Measurements from ENCODE around the gene HIVEP3. TPM values are rescaled to one million over a fixed set of nuclear protein-coding genes. Genes with fewer than 3 reads are reported as not detected.

Gene HIVEP3
- total RNA-seq, 1 donor from 2014 or later = 1.2 TPM

DNA sequence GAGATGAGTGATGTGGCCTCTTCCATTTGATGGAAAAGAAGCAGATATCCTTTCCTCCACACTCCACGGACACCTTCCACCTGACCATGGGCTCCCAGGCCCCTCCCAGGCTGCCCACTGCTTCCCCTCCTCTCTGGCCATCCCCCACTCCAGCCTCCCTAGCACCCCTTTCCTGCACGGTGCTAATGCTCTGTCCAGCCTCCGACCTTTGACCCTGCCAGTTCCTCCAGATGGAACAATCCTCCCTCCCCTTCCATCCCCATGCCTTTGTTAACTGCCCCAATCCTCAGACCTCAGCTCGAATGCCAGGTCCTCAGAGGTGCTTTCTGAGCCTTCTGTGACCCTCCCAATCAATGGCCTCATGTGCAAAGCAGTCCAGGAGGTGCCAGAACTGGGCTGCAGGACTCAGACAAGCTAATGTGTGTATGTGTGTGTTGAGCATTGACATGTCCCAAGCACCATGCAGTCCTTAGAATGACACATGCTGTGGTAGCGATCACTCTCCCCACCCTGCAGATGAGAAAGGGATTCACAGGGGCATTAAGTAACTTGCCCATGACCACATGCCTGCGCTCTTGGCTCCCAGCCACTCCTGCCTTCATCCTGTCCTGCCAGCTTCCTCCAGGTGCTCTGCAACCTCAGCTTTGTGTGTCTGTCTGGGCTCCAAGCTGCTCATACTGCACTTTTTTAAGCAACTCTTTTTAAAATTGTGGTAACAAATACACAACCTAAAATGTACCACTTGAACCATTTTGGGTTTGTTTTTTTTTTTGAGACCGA is 370.8 kb downstream of the HIVEP3 start:
- TF ChIP-seq, protein P1, sequence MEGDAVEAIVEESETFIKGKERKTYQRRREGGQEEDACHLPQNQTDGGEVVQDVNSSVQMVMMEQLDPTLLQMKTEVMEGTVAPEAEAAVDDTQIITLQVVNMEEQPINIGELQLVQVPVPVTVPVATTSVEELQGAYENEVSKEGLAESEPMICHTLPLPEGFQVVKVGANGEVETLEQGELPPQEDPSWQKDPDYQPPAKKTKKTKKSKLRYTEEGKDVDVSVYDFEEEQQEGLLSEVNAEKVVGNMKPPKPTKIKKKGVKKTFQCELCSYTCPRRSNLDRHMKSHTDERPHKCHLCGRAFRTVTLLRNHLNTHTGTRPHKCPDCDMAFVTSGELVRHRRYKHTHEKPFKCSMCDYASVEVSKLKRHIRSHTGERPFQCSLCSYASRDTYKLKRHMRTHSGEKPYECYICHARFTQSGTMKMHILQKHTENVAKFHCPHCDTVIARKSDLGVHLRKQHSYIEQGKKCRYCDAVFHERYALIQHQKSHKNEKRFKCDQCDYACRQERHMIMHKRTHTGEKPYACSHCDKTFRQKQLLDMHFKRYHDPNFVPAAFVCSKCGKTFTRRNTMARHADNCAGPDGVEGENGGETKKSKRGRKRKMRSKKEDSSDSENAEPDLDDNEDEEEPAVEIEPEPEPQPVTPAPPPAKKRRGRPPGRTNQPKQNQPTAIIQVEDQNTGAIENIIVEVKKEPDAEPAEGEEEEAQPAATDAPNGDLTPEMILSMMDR (conservative IDR thresholded peaks at IDR 0.05) = no peak
- H3K27ac Mint-ChIP-seq (ENCODE audit: unreplicated experiment) = no peak overlapping the region
- H3K27me3 Mint-ChIP-seq (ENCODE audit: low read depth) = peaks cover 15% of the 10 kb centered on the region
- H3K4me1 Mint-ChIP-seq = peaks cover 4% of the 10 kb centered on the region
- peaks cover 11% of the 10 kb centered on the region for H3K9me3 Mint-ChIP-seq
- no peak for DNase-seq (ENCODE audit: low read depth, low spot score)
- H3K36me3 Mint-ChIP-seq (ENCODE audit: low read depth) = no peaks in the 10 kb centered on the region
- H3K4me3 Mint-ChIP-seq = no peak overlapping the region

DNA sequence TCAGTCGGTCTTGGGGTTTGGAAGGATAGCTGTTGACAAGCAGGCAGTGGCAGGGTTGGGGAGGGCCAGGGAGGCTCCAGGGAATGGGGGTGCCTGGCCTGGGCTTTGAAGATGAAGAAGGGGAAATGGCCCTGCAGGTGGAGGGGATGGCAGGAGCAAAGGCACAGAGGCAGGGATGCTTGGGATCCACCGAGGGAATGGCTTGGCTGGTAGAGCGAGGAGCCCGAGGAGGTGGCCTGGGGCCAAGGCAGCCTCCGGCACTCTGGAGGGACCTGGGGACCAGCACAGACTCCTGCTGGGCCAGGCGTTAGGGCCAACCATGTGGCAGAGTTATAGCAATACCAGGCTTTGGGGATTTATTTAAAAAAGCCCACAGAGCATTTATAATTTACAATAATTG is 371.4 kb downstream of the HIVEP3 start:
- Mint-ChIP-seq H3K27ac (ENCODE audit: unreplicated experiment) (peak overlapping the region; percentile 35), H3K36me3 (ENCODE audit: low read depth) (no peaks in the 10 kb centered on the region), H3K4me3 (no peak overlapping the region), H3K27me3 (ENCODE audit: low read depth) (peaks cover 12% of the 10 kb centered on the region), H3K4me1 (peaks cover 4% of the 10 kb centered on the region), H3K9me3 (peaks cover 6% of the 10 kb centered on the region)
- TF ChIP-seq, protein P1 (conservative IDR thresholded peaks at IDR 0.05) = no peak
- DNase-seq (ENCODE audit: low read depth, low spot score) = no peak

DNA sequence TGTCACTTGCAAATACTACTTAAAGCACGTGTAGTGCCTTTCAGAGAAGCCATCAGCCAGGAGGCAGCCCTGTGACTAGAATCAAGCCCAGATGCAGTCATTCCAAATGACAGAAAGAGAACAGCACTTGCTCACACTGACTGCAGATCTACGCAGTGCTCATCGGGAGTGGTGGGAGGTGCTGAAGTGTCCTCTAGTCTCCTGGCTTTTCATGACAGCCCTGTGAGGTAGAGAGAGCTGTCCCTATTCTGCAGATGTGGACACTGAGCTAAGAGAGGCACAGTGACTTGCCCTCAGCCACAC is 371.9 kb downstream of the HIVEP3 start:
- Mint-ChIP-seq H3K36me3 (ENCODE audit: low read depth) (no peaks in the 10 kb centered on the region), H3K27me3 (ENCODE audit: low read depth) (peaks cover 14% of the 10 kb centered on the region), H3K9me3 (peaks cover 6% of the 10 kb centered on the region), H3K4me3 (no peak overlapping the region), H3K4me1 (peaks cover 4% of the 10 kb centered on the region), H3K27ac (ENCODE audit: unreplicated experiment) (no peak overlapping the region)
- DNase-seq (ENCODE audit: low read depth, low spot score) = no peak
- TF ChIP-seq, protein P1 (conservative IDR thresholded peaks at IDR 0.05) = no peak

DNA sequence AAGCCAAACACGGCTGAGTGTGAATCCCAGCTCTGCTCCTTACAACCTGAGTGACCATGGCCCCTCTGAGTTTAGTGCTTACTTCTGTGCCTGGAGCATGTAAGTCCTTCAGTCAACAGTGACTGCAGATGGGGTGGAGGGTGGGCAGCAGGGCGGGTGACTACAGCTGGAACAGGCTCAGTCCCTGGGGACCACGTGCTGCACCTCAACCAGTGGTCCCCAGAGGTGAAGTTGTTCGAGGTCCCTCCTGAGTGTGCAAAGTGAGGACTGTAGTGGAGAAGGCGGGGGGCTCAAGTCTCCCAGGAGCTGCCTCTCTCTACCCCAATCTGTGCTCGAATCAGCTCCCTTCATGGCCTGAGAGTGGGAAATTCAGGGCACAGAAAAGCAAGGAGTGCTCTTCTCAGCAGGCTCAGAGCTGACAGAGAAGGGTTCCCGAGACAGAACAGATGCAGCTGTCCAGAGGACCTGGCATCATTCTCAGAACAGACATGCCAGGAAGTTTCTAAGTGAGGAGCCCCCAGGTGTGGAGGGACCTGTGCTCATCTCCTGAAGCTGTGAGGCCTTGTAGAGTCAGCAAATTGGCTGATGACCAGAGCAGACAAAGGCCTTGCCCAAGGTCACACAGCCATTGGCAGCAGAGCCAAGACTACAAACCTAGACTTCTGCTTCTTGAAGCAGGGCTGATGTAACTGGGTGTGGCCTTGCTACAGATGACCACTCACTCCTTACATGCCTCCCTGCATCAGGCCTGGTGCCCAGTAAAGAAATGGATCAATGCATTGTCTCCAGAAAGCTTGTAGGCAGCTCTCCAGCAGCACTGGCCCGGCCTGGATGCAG is 372.5 kb downstream of the HIVEP3 start:
- H3K4me1 Mint-ChIP-seq = peaks cover 4% of the 10 kb centered on the region
- peaks cover 12% of the 10 kb centered on the region for H3K27me3 Mint-ChIP-seq (ENCODE audit: low read depth)
- no peak overlapping the region for H3K4me3 Mint-ChIP-seq
- TF ChIP-seq, protein P1 (conservative IDR thresholded peaks at IDR 0.05) = no peak
- H3K27ac Mint-ChIP-seq (ENCODE audit: unreplicated experiment) = no peak overlapping the region
- DNase-seq (ENCODE audit: low read depth, low spot score) = no peak
- H3K36me3 Mint-ChIP-seq (ENCODE audit: low read depth) = no peaks in the 10 kb centered on the region
- H3K9me3 Mint-ChIP-seq = peaks cover 6% of the 10 kb centered on the region

DNA sequence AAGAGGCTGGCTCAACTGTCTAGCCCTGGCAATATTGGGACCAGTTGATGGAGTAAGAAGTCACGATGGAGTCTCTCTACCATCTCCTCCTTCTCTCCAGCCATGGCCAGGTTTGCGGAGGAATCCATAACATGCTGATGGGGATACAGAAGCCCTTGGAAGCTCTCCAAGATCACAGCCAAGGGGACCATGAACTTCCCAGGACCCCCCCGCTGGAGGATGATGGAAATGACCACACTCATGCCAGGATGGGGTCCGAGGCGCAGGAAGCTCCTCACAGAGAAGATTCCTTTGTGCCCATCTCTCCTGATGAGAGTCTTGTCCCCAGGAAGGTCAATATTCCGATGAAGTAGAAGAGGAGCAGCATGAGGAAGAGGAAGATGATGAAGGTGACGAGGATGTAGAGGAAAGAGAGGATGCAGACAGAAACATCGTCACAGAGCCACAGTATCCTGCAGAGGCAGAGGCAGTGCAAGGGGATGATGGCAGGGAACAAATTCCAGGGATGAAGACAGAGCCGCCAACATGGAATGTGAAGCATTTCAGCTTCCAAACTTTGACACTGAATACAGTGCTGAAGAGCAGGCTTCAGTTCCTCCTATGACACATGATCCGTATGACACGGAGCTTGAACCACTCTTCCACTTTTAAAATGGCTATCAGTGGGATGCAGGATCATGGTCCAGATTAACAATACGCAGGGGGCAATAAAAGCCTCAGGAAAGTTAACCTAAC is 376.4 kb downstream of the HIVEP3 start:
- Mint-ChIP-seq H3K9me3 (peaks cover 3% of the 10 kb centered on the region), H3K27me3 (ENCODE audit: low read depth) (peaks cover 3% of the 10 kb centered on the region), H3K36me3 (ENCODE audit: low read depth) (no peaks in the 10 kb centered on the region), H3K27ac (ENCODE audit: unreplicated experiment) (no peak overlapping the region), H3K4me1 (no peaks in the 10 kb centered on the region), H3K4me3 (no peak overlapping the region)
- TF ChIP-seq, protein P1 (conservative IDR thresholded peaks at IDR 0.05) = no peak
- no peak for DNase-seq (ENCODE audit: low read depth, low spot score)

All from neural crest cell (in vitro differentiated cells).